ENCODE data around the gene ZNF135.

- no peak for TF ChIP-seq CTCF (conservative IDR thresholded peaks at IDR 0.05; ENCODE audit: low read depth, low read length)
- no peak for TF ChIP-seq POLR2A (IDR thresholded peaks at IDR 0.05; ENCODE audit: low read depth, low read length)
- TF ChIP-seq RFX5 (IDR thresholded peaks at IDR 0.05; ENCODE audit: low read depth, low read length): no peak
- no peak for TF ChIP-seq MXI1 (IDR thresholded peaks at IDR 0.05; ENCODE audit: borderline replicate concordance, low read depth, low read length)
- TF ChIP-seq BHLHE40 (IDR thresholded peaks at IDR 0.05; ENCODE audit: low read depth, low read length): no peak
- no peak for TF ChIP-seq SMC3 (IDR thresholded peaks at IDR 0.05; ENCODE audit: low read depth, low read length)
- TF ChIP-seq CHD1 (IDR thresholded peaks at IDR 0.05; ENCODE audit: low read depth, low read length): no peak
- no peak for TF ChIP-seq FOS (IDR thresholded peaks at IDR 0.05; ENCODE audit: low read depth, low read length)
Measured at GRCh38 chr19:58096884-58097283, 37.8 kb downstream of the ZNF135 start.
